GM12891 (cell line): ENCODE data around the gene LCN15.

Source experiments
- DNase-seq: peaks from one replicate; pipeline ENCODE4 v3.0.0; 2011; ENCODE audit warnings: low spot score; ENCODE audit not compliant: insufficient read length
- FAIRE-seq: peaks from 2 replicates; lab custom pipeline; 2011; peaks lifted over from hg19 to GRCh38; lab: Jason Lieb, UNC
- PAX5 ChIP-seq: IDR thresholded peaks from 2 replicates; pipeline ENCODE4 v1.6.1; 2011; ENCODE audit warnings: low read length, moderate library complexity, mild to moderate bottlenecking; ENCODE audit not compliant: insufficient read depth, severe bottlenecking
- POLR2A ChIP-seq: IDR thresholded peaks from 2 replicates; pipeline ENCODE4 v1.6.1; 2011; ENCODE audit warnings: low read depth, low read length, control low read depth
- POLR2AphosphoS5 ChIP-seq: IDR thresholded peaks from 2 replicates; pipeline ENCODE4 v1.6.1; 2011; ENCODE audit warnings: low read depth, low read length, control low read depth
- POU2F2 ChIP-seq: IDR thresholded peaks from 2 replicates; pipeline ENCODE4 v1.6.1; 2011; ENCODE audit warnings: low read depth, mild to moderate bottlenecking, control low read depth, low read length, moderate library complexity
- SPI1 ChIP-seq: IDR thresholded peaks from 2 replicates; pipeline ENCODE4 v1.6.1; 2011; ENCODE audit warnings: low read depth, low read length, control low read depth
- TAF1 ChIP-seq: IDR thresholded peaks from 2 replicates; pipeline ENCODE4 v1.6.1; 2011; ENCODE audit warnings: low read depth, low read length, control low read depth

Gene LCN15

GRCh38 chr9:136723362-136723976 is 40.8 kb downstream of the LCN15 start:
- FAIRE-seq: no peak
- no peak for DNase-seq
- no peak for TF ChIP-seq TAF1
- TF ChIP-seq POLR2AphosphoS5: peak; percentile 55; the same call in 1 of the 2 replicates

- DNase-seq: no peak
- TF ChIP-seq POU2F2 (no peak), TAF1 (no peak), PAX5 (no peak), POLR2AphosphoS5 (no peak), SPI1 (no peak), POLR2A (no peak; the same call in 1 of the 2 replicates)
- FAIRE-seq: no peak
Observed at GRCh38 chr9:136722969-136723356, 41.4 kb downstream of the LCN15 start.

- FAIRE-seq: no peak
Observed at GRCh38 chr9:136722093-136722968, 42.0 kb downstream of the LCN15 start.

GRCh38 chr9:136721339-136722092 is 42.8 kb downstream of the LCN15 start:
- no peak for FAIRE-seq
- no peak for TF ChIP-seq POLR2AphosphoS5
- TF ChIP-seq TAF1: no peak
- no peak for TF ChIP-seq SPI1
- no peak for TF ChIP-seq POLR2A
- TF ChIP-seq PAX5: no peak
- no peak for TF ChIP-seq POU2F2
- DNase-seq: no peak

More at GRCh38 chr9:136722093-136722968, 42.0 kb downstream of the LCN15 start:
- TF ChIP-seq POU2F2 (no peak), TAF1 (no peak), POLR2AphosphoS5 (peak; percentile 29; the same call in 1 of the 2 replicates)
- no peak for DNase-seq

GRCh38 chr9:136720898-136721338 is 43.4 kb downstream of the LCN15 start:
- FAIRE-seq (no peak), DNase-seq (no peak)
- TF ChIP-seq POLR2AphosphoS5 (no peak), POLR2A (no peak), TAF1 (no peak), POU2F2 (no peak), SPI1 (no peak), PAX5 (no peak)

- DNase-seq: no peak
- FAIRE-seq: no peak
- TF ChIP-seq POLR2A (no peak), PAX5 (no peak), POU2F2 (no peak), TAF1 (no peak), SPI1 (no peak), POLR2AphosphoS5 (no peak)
Observed at GRCh38 chr9:136720251-136720897, 43.9 kb downstream of the LCN15 start.

- FAIRE-seq (peak; percentile 28), DNase-seq (no peak)
- TF ChIP-seq SPI1: no peak
- no peak for TF ChIP-seq PAX5
- no peak for TF ChIP-seq POLR2A
- TF ChIP-seq POLR2AphosphoS5: no peak
Observed at GRCh38 chr9:136719195-136719880, 45.0 kb downstream of the LCN15 start.

- DNase-seq: no peak
- FAIRE-seq: no peak
- TF ChIP-seq POU2F2 (no peak), POLR2A (no peak), PAX5 (no peak), TAF1 (no peak), POLR2AphosphoS5 (no peak), SPI1 (no peak)
Observed at GRCh38 chr9:136718345-136719194, 45.7 kb downstream of the LCN15 start.

- DNase-seq: no peak
- no peak for FAIRE-seq
- TF ChIP-seq POLR2A (no peak), TAF1 (no peak), SPI1 (no peak), POU2F2 (no peak), PAX5 (no peak), POLR2AphosphoS5 (no peak)
Observed at GRCh38 chr9:136717399-136717798, 46.9 kb downstream of the LCN15 start.
